Body of pancreas (tissue), 4 donors: Measurements from ENCODE around the gene ESD. TPM values are rescaled to one million over a fixed set of nuclear protein-coding genes. Genes with fewer than 3 reads are reported as not detected.
"Not testable (repeated sequence)": the region's sequence is repeated elsewhere in the genome, so short reads cannot be mapped to it uniquely, and the experiment has no call there.

Experiments
- ATAC-seq: fragments of 150-250 bp; one replicate; pipeline ENCODE4 v1.9.1; 2016
- DNase-seq, 4 donors: peaks; one replicate each; pipeline ENCODE4 v3.0.0-alpha.2; 2019
- H3K27ac ChIP-seq, 4 donors: fragments of 200-600 bp; sonication (generic); 1 replicate in 3 of 4; 2 replicates in 1 of 4; pipeline versions ENCODE4 v1.5.1 to v1.6.1; 2016 to 2019; ENCODE audit warnings: mild to moderate bottlenecking in 1 of 4, mixed read lengths in 1 of 4, moderate library complexity in 1 of 4
- H3K27me3 ChIP-seq, 2 donors: fragments of 200-600 bp; sonication (generic); one replicate each; pipeline ENCODE4 v1.6.0; 2016; ENCODE audit warnings: mild to moderate bottlenecking in 1 of 2
- H3K36me3 ChIP-seq, 2 donors: fragments of 200-600 bp; sonication (generic); replicated peaks in 1 of 2; 2 replicates each; pipeline ENCODE4 v1.5.1; 2016; ENCODE audit warnings: low read depth in 2 of 2; ENCODE audit not compliant: insufficient read depth in 1 of 2
- H3K4me1 ChIP-seq: fragments of 200-600 bp; sonication (generic); one replicate; pipeline ENCODE4 v1.6.0; 2016
- H3K4me3 ChIP-seq, 2 donors: fragments of 200-600 bp; sonication (generic); 1 replicate in 1 of 2; 2 replicates in 1 of 2; pipeline ENCODE4 v1.5.1; 2016 to 2019
- H3K9me3 ChIP-seq, 3 donors: fragments of 200-600 bp; sonication (generic); 1 replicate in 2 of 3; 2 replicates in 1 of 3; pipeline ENCODE4 v1.5.1; 2016
- CTCF ChIP-seq, 7 experiments: fragments of 450-650 bp in 4 of 7; fragments of 200-600 bp in 3 of 7; sonication (generic) in 3 of 7; IDR thresholded peaks; one replicate each; pipeline ENCODE4 v1.5.1; 2016 to 2019; ENCODE audit warnings: antibody characterized with exemption in 7 of 7
- POLR2A ChIP-seq, 3 donors: fragments of 450-650 bp; IDR thresholded peaks; one replicate each; pipeline ENCODE4 v1.6.1; 2016; ENCODE audit warnings: antibody characterized with exemption in 3 of 3, mild to moderate bottlenecking in 2 of 3
- WGBS, 2 donors: methylation state at CpG; one replicate each; pipeline ENCODE4 v1.1.5; 2017; 5-methylcytosine and 5-hydroxymethylcytosine counted together
- intact Hi-C: fragments of 100-400 bp; cut with DNase I; formaldehyde crosslinking; loops from one replicate; pipeline ENCODE4 v1.15.1; 2023
- total RNA-seq, 2 donors: library from RNA; depleted of rRNA; stranded (reverse); fragments of >200 nt; gene quantifications; one replicate each; pipeline ENCODE4 v1.1.0, GENCODE V29; 2016

Gene ESD
- total RNA-seq, 2 donors from 2014 or later: 24.4 to 45.4 TPM

DNA sequence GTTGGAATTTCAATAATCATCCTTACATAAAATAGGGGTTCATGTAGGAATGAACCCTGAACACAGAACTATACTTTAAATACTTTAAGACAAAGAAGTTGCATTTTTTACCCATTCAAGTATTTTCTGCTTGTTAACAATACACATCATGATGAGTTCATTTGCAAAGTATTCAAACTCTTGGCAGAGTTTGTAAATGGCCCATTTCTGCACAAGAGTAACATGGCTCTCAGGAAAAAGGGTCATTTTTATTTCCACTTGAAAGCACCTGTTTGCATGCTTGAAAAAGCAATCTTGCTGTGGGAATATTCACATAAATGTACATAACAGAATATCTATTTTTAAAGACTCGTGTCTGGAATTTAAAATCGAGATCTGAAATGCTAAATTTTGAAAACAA is 18.1 kb downstream of the ESD start:
- Histone ChIP-seq H3K36me3 (peaks cover 3 to 19% of the 10 kb centered on the region in 2 donors), H3K4me1 (no peaks in the 10 kb centered on the region), H3K4me3 (no peak overlapping the region), H3K9me3 (no peaks in the 10 kb centered on the region), H3K27ac (no peak overlapping the region), H3K27me3 (no peaks in the 10 kb centered on the region)
- TF ChIP-seq CTCF (IDR thresholded peaks at IDR 0.05): no peak
- no peak for TF ChIP-seq POLR2A (IDR thresholded peaks at IDR 0.05)
- no peak for ATAC-seq
- intact Hi-C loops: no loop called here
- DNase-seq: no peak
- 76 to 86% methylated on average over 2 of the region's 2 CpGs for WGBS, 2 donors

- H3K4me1 ChIP-seq: no peaks in the 10 kb centered on the region
- ATAC-seq: no peak
- H3K36me3 ChIP-seq: peaks cover 3 to 19% of the 10 kb centered on the region in 2 donors
- TF ChIP-seq POLR2A (IDR thresholded peaks at IDR 0.05) (no peak), CTCF (IDR thresholded peaks at IDR 0.05) (no peak)
- no peaks in the 10 kb centered on the region for H3K9me3 ChIP-seq
- intact Hi-C loops: no loop called here
- H3K27me3 ChIP-seq: no peaks in the 10 kb centered on the region
- no peak for DNase-seq
- no peak overlapping the region for H3K4me3 ChIP-seq
- H3K27ac ChIP-seq: no peak overlapping the region
- 79 to 81% methylated on average over 3 of the region's 3 CpGs for WGBS, 2 donors
Measured at GRCh38 chr13:46778095-46778494, 18.9 kb downstream of the ESD start.

DNA sequence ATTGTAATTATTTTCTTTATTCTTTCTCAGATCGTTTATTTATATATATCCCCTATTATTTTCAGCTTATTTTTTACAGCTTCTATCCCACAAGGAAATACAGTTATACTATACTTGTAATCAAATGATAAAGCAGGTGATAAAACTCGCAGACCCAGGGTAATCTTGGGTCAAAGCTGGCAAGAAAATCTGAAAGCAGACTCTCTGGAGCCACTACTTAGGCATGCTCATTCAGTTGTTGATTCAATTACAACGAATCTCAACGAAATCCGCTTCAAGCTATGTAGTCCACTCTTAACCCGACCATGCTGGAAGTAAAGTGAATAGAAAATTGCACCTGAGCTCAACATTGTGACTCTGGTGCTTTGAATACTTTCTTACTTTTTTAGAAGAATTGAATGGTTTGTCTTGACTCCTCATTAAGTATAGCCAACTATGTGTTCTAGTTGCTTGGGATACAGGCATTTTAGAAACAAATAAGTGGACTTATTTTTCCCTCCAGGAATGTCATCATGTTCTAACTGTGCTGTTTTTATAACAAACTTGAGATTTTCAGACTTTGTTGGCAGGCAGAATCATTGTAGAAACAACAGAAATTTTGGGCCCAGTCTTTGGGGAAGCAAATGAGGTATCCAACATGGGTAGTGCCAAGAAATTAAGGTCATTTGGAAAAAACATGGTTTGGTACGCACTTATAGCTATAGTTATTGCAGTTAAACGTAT is 21.4 kb downstream of the ESD start:
- WGBS, 2 donors: 83% methylated on average over 8 of the region's 8 CpGs
- H3K27me3 ChIP-seq: no peaks in the 10 kb centered on the region
- H3K27ac ChIP-seq: no peak overlapping the region
- no peak overlapping the region for H3K4me3 ChIP-seq
- DNase-seq: no peak
- no peak for ATAC-seq
- TF ChIP-seq CTCF (IDR thresholded peaks at IDR 0.05): no peak
- TF ChIP-seq POLR2A (IDR thresholded peaks at IDR 0.05): no peak
- no peaks in the 10 kb centered on the region for H3K9me3 ChIP-seq
- intact Hi-C loops: no loop called here
- H3K4me1 ChIP-seq: no peaks in the 10 kb centered on the region
- H3K36me3 ChIP-seq: peaks cover 3 to 16% of the 10 kb centered on the region in 2 donors

DNA sequence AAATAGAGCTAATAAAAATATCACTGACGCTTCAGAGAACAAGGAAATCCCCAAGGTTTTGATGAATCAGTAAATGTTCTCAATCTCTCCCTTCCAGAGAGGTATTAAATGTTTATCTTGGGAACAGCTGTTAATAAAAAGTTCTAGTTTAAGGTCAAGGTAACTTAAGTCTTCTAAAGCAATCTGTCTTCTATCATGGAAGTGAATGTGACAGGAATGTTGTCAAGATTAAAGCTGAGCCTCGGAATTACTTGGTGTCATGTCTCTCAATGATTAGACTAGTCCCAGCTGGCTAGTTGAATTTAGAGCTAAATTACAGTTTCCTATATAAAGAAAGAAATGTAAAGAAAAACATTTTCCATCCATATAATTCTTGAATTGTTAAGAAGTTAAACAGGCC is 23.4 kb downstream of the ESD start:
- ATAC-seq (no peak), DNase-seq (no peak)
- H3K4me3 ChIP-seq: no peak overlapping the region
- H3K36me3 ChIP-seq: peaks cover 3 to 15% of the 10 kb centered on the region in 2 donors
- no peak for TF ChIP-seq CTCF (IDR thresholded peaks at IDR 0.05)
- TF ChIP-seq POLR2A (IDR thresholded peaks at IDR 0.05): no peak
- intact Hi-C loops: no loop called here
- H3K4me1 ChIP-seq: no peaks in the 10 kb centered on the region
- H3K27me3 ChIP-seq: no peaks in the 10 kb centered on the region
- H3K9me3 ChIP-seq: no peaks in the 10 kb centered on the region
- 58 to 65% methylated on average over 2 of the region's 2 CpGs for WGBS, 2 donors
- no peak overlapping the region for H3K27ac ChIP-seq

GRCh38 chr13:46771693-46772092 is 25.3 kb downstream of the ESD start:
- TF ChIP-seq CTCF (IDR thresholded peaks at IDR 0.05) (no peak), POLR2A (IDR thresholded peaks at IDR 0.05) (no peak)
- Histone ChIP-seq H3K36me3 (peaks cover 3 to 13% of the 10 kb centered on the region in 2 donors), H3K9me3 (no peaks in the 10 kb centered on the region), H3K27ac (no peak overlapping the region), H3K4me1 (no peaks in the 10 kb centered on the region), H3K27me3 (no peaks in the 10 kb centered on the region), H3K4me3 (no peak overlapping the region)
- ATAC-seq (no peak), DNase-seq (no peak)
- intact Hi-C loops: no loop called here

DNA sequence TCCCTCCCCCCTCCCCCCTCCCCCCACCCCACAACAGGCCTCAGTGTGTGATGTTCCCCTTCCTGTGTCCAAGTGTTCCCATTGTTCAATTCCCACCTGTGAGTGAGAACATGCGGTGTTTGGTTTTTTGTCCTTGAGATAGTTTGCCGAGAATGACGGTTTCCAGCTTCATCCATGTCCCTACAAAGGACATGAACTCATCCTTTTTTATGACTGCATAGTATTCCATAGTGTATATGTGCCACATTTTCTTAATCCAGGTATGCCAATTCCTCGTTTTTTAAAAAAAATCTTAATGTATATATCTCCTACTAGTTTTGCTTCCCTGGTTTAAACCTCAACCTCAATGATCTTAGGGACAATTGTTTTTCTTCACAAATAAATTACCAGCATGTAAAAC is 27.0 kb downstream of the ESD start:
- intact Hi-C loops, H3K36me3 ChIP-seq, ATAC-seq, DNase-seq, H3K9me3 ChIP-seq, H3K4me3 ChIP-seq, H3K27me3 ChIP-seq, H3K4me1 ChIP-seq, H3K27ac ChIP-seq: not testable (repeated sequence)
- 94 to 97% methylated on average over 4 of the region's 4 CpGs for WGBS, 2 donors
